HL-60 (cell line): Measurements from ENCODE around the gene ADARB1.

Source experiments
- CTCF ChIP-seq: IDR thresholded peaks from one replicate; pipeline ENCODE4 v1.5.1; 2011; ENCODE audit warnings: low read length, control low read depth, inconsistent platforms; ENCODE audit not compliant: insufficient read depth
- GABPA ChIP-seq: IDR thresholded peaks from 2 replicates; pipeline ENCODE4 v1.6.1; 2012; ENCODE audit warnings: low read depth
- SPI1 ChIP-seq: IDR thresholded peaks from 2 replicates; pipeline ENCODE4 v1.6.1; 2012; ENCODE audit warnings: low read depth, mild to moderate bottlenecking, borderline replicate concordance

GRCh38 chr21:45260191-45260825 lies 185.9 kb downstream of the ADARB1 start:
- TF ChIP-seq CTCF, result no peak
- no peak for TF ChIP-seq SPI1
- no peak for TF ChIP-seq GABPA
